Endothelial cell of umbilical vein (primary cell): ENCODE results near the gene SH3TC1. TPM values are rescaled to one million over a fixed set of nuclear protein-coding genes. Genes with fewer than 3 reads are reported as not detected.

ENCODE experiments used
- BruUV-seq: library from RNA; stranded (reverse); fragments of 400-500 nt; replicated peaks from 2 replicates; lab custom pipeline; 2021; lab: Mats Ljungman, UMichigan
- CTCF ChIA-PET: fragments of 300-600, 350-600 bp; sonication (Branson Sonifier 250); formaldehyde crosslinking; loops from one replicate; lab custom pipeline; 2021; ENCODE audit warnings: antibody characterized with exemption, inconsistent platforms; lab: Charles Lee
- POLR2A ChIA-PET: fragments of 300-600, 350-600 bp; sonication (Branson Sonifier 250); formaldehyde crosslinking; loops from one replicate; lab custom pipeline; 2021; ENCODE audit warnings: antibody characterized with exemption, inconsistent platforms; lab: Charles Lee
- DNase-seq: peaks from one replicate; pipeline ENCODE4 v3.0.0-alpha.2; 2011; ENCODE audit warnings: low read depth, low spot score
- FAIRE-seq: peaks from 2 replicates; lab custom pipeline; 2011; peaks lifted over from hg19 to GRCh38; lab: Jason Lieb, UNC
- H2AFZ ChIP-seq: 2 replicates; pipeline ENCODE4 v1.6.0; 2012; ENCODE audit warnings: low read depth, low read length, control low read depth, inconsistent platforms
- H3K27ac ChIP-seq: 2 replicates; pipeline ENCODE4 v1.5.1; 2011; ENCODE audit warnings: low read depth, mild to moderate bottlenecking, control low read depth, low read length, moderate library complexity; ENCODE audit not compliant: insufficient read depth
- H3K27me3 ChIP-seq, 2 experiments: 2 replicates each; pipeline versions ENCODE4 v1.6.0 to v1.6.1; 2011; ENCODE audit warnings: low read length in 2 of 2, mixed read lengths in 1 of 2; ENCODE audit not compliant: control insufficient read depth in 2 of 2, insufficient read depth in 2 of 2
- H3K36me3 ChIP-seq, 2 experiments: 2 replicates in 1 of 2; 3 replicates in 1 of 2; pipeline ENCODE4 v1.5.1; 2011; ENCODE audit warnings: low read length in 2 of 2, mild to moderate bottlenecking in 1 of 2, moderate library complexity in 1 of 2; ENCODE audit not compliant: control insufficient read depth in 2 of 2, insufficient read depth in 2 of 2; ENCODE audit errors: extremely low read depth in 1 of 2
- H3K4me1 ChIP-seq: 3 replicates; pipeline ENCODE4 v1.5.1; 2011; ENCODE audit warnings: mild to moderate bottlenecking, low read length; ENCODE audit not compliant: control insufficient read depth, insufficient read depth; ENCODE audit errors: extremely low read depth
- H3K4me2 ChIP-seq: 2 replicates; pipeline ENCODE4 v1.6.1; 2011; ENCODE audit warnings: low read length, control low read depth, mixed read lengths; ENCODE audit not compliant: insufficient read depth
- H3K4me3 ChIP-seq, 3 experiments: fragments of 200-600 bp in 1 of 3; sonication (generic), shearing (Covaris generic) in 1 of 3; replicated peaks in 1 of 3; 2 replicates each; pipeline ENCODE4 v1.5.1; 2011 to 2016; ENCODE audit warnings: control low read depth in 3 of 3, low read length in 3 of 3, mild to moderate bottlenecking in 2 of 3, inconsistent platforms in 1 of 3, low read depth in 1 of 3, moderate library complexity in 1 of 3; ENCODE audit not compliant: insufficient read depth in 1 of 3
- H3K79me2 ChIP-seq: 2 replicates; pipeline ENCODE4 v1.6.0; 2012; ENCODE audit warnings: low read length, inconsistent platforms; ENCODE audit not compliant: control insufficient read depth, insufficient read depth
- H3K9ac ChIP-seq: replicated peaks from 2 replicates; pipeline ENCODE3; 2011; ENCODE audit warnings: low read length, control low read depth; ENCODE audit not compliant: insufficient read depth; ENCODE audit errors: extremely low read depth
- H3K9me1 ChIP-seq: replicated peaks from 3 replicates; pipeline ENCODE4 v1.6.0; 2011; ENCODE audit warnings: mild to moderate bottlenecking, low read length; ENCODE audit not compliant: control insufficient read depth, insufficient read depth; ENCODE audit errors: extremely low read depth
- H3K9me3 ChIP-seq: replicated peaks from 2 replicates; pipeline ENCODE4 v1.5.1; 2012; ENCODE audit warnings: low read length, inconsistent platforms; ENCODE audit not compliant: control insufficient read depth, insufficient read depth
- H4K20me1 ChIP-seq: replicated peaks from 2 replicates; pipeline ENCODE3; 2011; ENCODE audit warnings: mild to moderate bottlenecking, low read length; ENCODE audit not compliant: control insufficient read depth, insufficient read depth; ENCODE audit errors: extremely low read depth
- EZH2 ChIP-seq: IDR thresholded peaks from 2 replicates; pipeline ENCODE4 v1.6.1; 2012; ENCODE audit warnings: borderline replicate concordance, low read depth, mild to moderate bottlenecking, moderate library complexity, low read length, inconsistent platforms; ENCODE audit not compliant: severe bottlenecking
- FOS ChIP-seq: IDR thresholded peaks from 2 replicates; pipeline ENCODE4 v1.6.1; 2011; ENCODE audit warnings: mild to moderate bottlenecking, low read length, moderate library complexity, borderline replicate concordance; ENCODE audit not compliant: insufficient read depth
- GATA2 ChIP-seq: IDR thresholded peaks from 2 replicates; pipeline ENCODE4 v1.7.0; 2011; ENCODE audit warnings: low read depth, mild to moderate bottlenecking, moderate library complexity, mixed read lengths, low read length; ENCODE audit not compliant: insufficient read length, insufficient read depth
- JUN ChIP-seq: IDR thresholded peaks from 2 replicates; pipeline ENCODE4 v1.6.1; 2011; ENCODE audit warnings: borderline replicate concordance, low read depth; ENCODE audit not compliant: insufficient read length, insufficient read depth
- MYC ChIP-seq: IDR thresholded peaks from one replicate; pipeline ENCODE4 v1.6.1; 2011; ENCODE audit warnings: mild to moderate bottlenecking, low read depth, low read length
- POLR2A ChIP-seq: IDR thresholded peaks from 2 replicates; pipeline ENCODE4 v1.6.1; 2012; ENCODE audit warnings: low read depth, mild to moderate bottlenecking, control low read depth, low read length
- POLR2AphosphoS5 ChIP-seq: IDR thresholded peaks from 2 replicates; pipeline ENCODE4 v1.6.1; 2012; ENCODE audit warnings: low read depth, mild to moderate bottlenecking, control low read depth, low read length, moderate library complexity; ENCODE audit not compliant: insufficient read depth
- dilution Hi-C: fragments of 300-500 bp; cut with MboI; formaldehyde crosslinking; loops from one replicate; pipeline ENCODE4 v1.15.0; 2019; ENCODE audit warnings: low sequenced_read_pairs; ENCODE audit not compliant: extremely low pct_ligation_motif_present
- intact Hi-C: fragments of 100-400 bp; cut with micrococcal nuclease; formaldehyde crosslinking; loops from one replicate; pipeline ENCODE4 v1.10.0; 2022
- polyA plus RNA-seq, 4 experiments: library from polyadenylated mRNA; depleted of rRNA in 3 of 4; stranded (reverse) in 3 of 4; unstranded in 1 of 4; fragments of >200 nt; gene quantifications; 2 replicates each; pipeline versions ENCODE4 v1.2.1 to v1.2.3, GENCODE V29; 2011 to 2012; ENCODE audit warnings: missing spikeins in 1 of 4
- total RNA-seq: library from RNA; stranded (reverse); gene quantifications from 2 replicates; pipeline ENCODE4 v1.2.3, GENCODE V29; 2021
- TF ChIP-seq, protein P1 (sequence below): IDR thresholded peaks from 2 replicates; pipeline ENCODE4 v1.6.1; 2011; ENCODE audit not compliant: insufficient read depth, insufficient read length
- TF ChIP-seq, protein P2 (sequence below), 2 donors: IDR thresholded peaks; 1 replicate in 1 of 2; 2 replicates in 1 of 2; pipeline ENCODE4 v1.5.1; 2011; ENCODE audit warnings: low read length in 2 of 2, mild to moderate bottlenecking in 2 of 2, moderate library complexity in 2 of 2, control low read depth in 1 of 2, inconsistent platforms in 1 of 2, low read depth in 1 of 2; ENCODE audit not compliant: insufficient read depth in 1 of 2; ENCODE audit errors: extremely low read depth in 1 of 2

SH3TC1 gene
- total and polyA plus RNA-seq, 2 donors (not counting 3 experiments of a cell fraction or from before 2014, with no cell fraction given): 96.5 to 192 TPM

DNA sequence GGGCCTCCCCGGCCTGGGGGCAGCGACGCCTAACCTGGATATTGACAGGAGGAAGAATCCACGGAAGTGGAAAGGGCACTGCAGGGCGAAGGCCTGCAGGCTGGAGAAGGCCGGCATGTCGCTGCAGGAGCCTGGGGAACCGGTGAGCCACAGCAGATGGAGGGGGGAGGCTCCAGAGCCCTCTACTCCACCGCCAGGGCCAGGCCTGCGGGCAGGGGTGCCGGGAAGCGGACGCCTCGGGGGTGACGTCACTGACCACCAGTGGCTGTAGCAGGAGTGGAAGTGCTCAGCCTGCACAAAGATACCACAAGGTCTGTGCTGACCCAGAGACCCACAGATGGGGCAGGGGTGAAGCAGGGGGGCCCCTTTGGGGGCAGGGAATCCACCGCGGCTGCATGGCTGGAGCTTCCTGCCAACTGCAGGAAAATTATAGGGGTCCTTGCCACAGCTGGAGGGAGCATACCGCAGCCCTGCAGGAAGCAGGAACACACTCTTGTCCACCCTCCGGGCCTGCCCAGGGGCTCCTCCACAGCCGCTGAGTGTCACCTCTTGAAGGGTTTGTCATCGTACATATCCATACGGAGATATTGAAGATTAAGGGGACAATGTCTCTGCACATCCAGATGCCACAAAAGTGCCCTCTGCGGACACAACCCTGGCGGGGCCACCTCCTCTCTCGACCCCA, 62.9 kb downstream of the SH3TC1 start:
- POLR2A ChIA-PET: no interaction called here
- BruUV-seq: no TSS peak
- Histone ChIP-seq H3K36me3 (no peaks in the 10 kb centered on the region), H4K20me1 (no peaks in the 10 kb centered on the region), H3K4me2 (no peak overlapping the region), H3K9ac (no peak overlapping the region), H2AFZ (no peak overlapping the region), H3K27ac (no peak overlapping the region), H3K9me3 (no peaks in the 10 kb centered on the region), H3K4me3 (no peak overlapping the region), H3K79me2 (no peaks in the 10 kb centered on the region), H3K27me3 (peaks cover 0 to 3% of the 10 kb centered on the region in 2 experiments), H3K4me1 (peaks cover 3% of the 10 kb centered on the region), H3K9me1 (no peaks in the 10 kb centered on the region)
- TF ChIP-seq MYC: no peak
- no peak for TF ChIP-seq POLR2A
- TF ChIP-seq, protein P1, sequence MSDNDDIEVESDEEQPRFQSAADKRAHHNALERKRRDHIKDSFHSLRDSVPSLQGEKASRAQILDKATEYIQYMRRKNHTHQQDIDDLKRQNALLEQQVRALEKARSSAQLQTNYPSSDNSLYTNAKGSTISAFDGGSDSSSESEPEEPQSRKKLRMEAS: no peak
- no peak for TF ChIP-seq EZH2
- TF ChIP-seq GATA2: no peak
- no peak for TF ChIP-seq JUN
- no peak for TF ChIP-seq POLR2AphosphoS5
- no peak for TF ChIP-seq FOS
- TF ChIP-seq, protein P2, sequence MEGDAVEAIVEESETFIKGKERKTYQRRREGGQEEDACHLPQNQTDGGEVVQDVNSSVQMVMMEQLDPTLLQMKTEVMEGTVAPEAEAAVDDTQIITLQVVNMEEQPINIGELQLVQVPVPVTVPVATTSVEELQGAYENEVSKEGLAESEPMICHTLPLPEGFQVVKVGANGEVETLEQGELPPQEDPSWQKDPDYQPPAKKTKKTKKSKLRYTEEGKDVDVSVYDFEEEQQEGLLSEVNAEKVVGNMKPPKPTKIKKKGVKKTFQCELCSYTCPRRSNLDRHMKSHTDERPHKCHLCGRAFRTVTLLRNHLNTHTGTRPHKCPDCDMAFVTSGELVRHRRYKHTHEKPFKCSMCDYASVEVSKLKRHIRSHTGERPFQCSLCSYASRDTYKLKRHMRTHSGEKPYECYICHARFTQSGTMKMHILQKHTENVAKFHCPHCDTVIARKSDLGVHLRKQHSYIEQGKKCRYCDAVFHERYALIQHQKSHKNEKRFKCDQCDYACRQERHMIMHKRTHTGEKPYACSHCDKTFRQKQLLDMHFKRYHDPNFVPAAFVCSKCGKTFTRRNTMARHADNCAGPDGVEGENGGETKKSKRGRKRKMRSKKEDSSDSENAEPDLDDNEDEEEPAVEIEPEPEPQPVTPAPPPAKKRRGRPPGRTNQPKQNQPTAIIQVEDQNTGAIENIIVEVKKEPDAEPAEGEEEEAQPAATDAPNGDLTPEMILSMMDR (IDR thresholded peaks at IDR 0.05; ENCODE audit: extremely low read depth in 1 of 2, insufficient read depth in 1 of 2, low read depth in 1 of 2, low read length in 2 of 2): no peak
- CTCF ChIA-PET: no interaction called here
- FAIRE-seq (no peak), DNase-seq (no peak)
- intact Hi-C loops (loop anchor here (10.0 kb wide), 1 partner anchor 333 kb away; the partner anchor contains the start of gene CPZ), dilution Hi-C loops (no loop called here)
